LHCN-M2 (cell line): ENCODE results near the gene FGF13. TPM values are rescaled to one million over a fixed set of nuclear protein-coding genes. Genes with fewer than 3 reads are reported as not detected.

Source experiments
- DNase-seq: peaks from one replicate; pipeline ENCODE4 v3.0.0-alpha.2; 2012; ENCODE audit warnings: low read depth
- polyA plus RNA-seq: library from polyadenylated mRNA; unstranded; fragments of >200 nt; gene quantifications from one replicate; pipeline ENCODE4 v1.2.1, GENCODE V29; 2012; ENCODE audit warnings: missing spikeins
- total RNA-seq: library from RNA; depleted of rRNA; stranded (reverse); fragments of >200 nt; gene quantifications from 2 replicates; pipeline ENCODE4 v1.2.3, GENCODE V29; 2014; rRNA removed

FGF13 gene
- 1.8 and 3.4 TPM in 2 replicates for total RNA-seq
- 0.23 TPM for polyA plus RNA-seq

GRCh38 chrX:138711399-138712347, at the start of gene FGF13:
FGF13 (minus strand) TSS chrX:138711717; CDS start chrX:138711003, 714 bp downstream.
- peak; percentile 4 for DNase-seq

GRCh38 chrX:138759217-138759943, 47.9 kb upstream of the FGF13 start:
- DNase-seq: no peak

- DNase-seq: peak; percentile 91
These were observed 44.7 kb upstream of the FGF13 start for GRCh38 chrX:138756234-138756633.

- DNase-seq: peak; percentile 43
These were observed 43.3 kb upstream of the FGF13 start for GRCh38 chrX:138754861-138755260.

GRCh38 chrX:138748480-138748879, 37.0 kb upstream of the FGF13 start:
- DNase-seq: peak; percentile 12

- DNase-seq: peak; percentile 41
These were observed 33.7 kb upstream of the FGF13 start for GRCh38 chrX:138745196-138745595.

GRCh38 chrX:138742217-138742616, 30.7 kb upstream of the FGF13 start:
- no peak for DNase-seq

GRCh38 chrX:138740341-138740740, 28.8 kb upstream of the FGF13 start:
- peak; percentile 17 for DNase-seq

GRCh38 chrX:138723301-138723700, 11.8 kb upstream of the FGF13 start:
- DNase-seq: no peak

- DNase-seq: no peak
These were observed 7.9 kb upstream of the FGF13 start for GRCh38 chrX:138719396-138719795.

GRCh38 chrX:138718941-138719340, 7.4 kb upstream of the FGF13 start:
- no peak for DNase-seq

GRCh38 chrX:138710866-138711341, 613 bp downstream of the FGF13 start:
- peak; percentile 1 for DNase-seq

- no peak for DNase-seq
These were observed 1.4 kb downstream of the FGF13 start for GRCh38 chrX:138709886-138710791.

GRCh38 chrX:138708268-138708667, 3.2 kb downstream of the FGF13 start:
- no peak for DNase-seq

- DNase-seq: no peak
These were observed 6.9 kb downstream of the FGF13 start for GRCh38 chrX:138704596-138704995.

GRCh38 chrX:138704101-138704500, 7.4 kb downstream of the FGF13 start:
- no peak for DNase-seq

- DNase-seq: no peak
These were observed 18.9 kb downstream of the FGF13 start for GRCh38 chrX:138692591-138692990.

GRCh38 chrX:138691186-138691585, 20.3 kb downstream of the FGF13 start:
- no peak for DNase-seq

- no peak for DNase-seq
These were observed 20.9 kb downstream of the FGF13 start for GRCh38 chrX:138690591-138690990.

GRCh38 chrX:138683600-138683999, 27.9 kb downstream of the FGF13 start:
- no peak for DNase-seq

- DNase-seq: no peak
These were observed 41.8 kb downstream of the FGF13 start for GRCh38 chrX:138669693-138670092.
